Stomach (tissue), 4 donors: Measurements from ENCODE around the gene NEDD4L.

ENCODE experiments used
- POLR2A ChIP-seq, 4 donors: fragments of 450-650 bp; IDR thresholded peaks; one replicate each; pipeline ENCODE4 v1.6.1; 2016; ENCODE audit warnings: antibody characterized with exemption in 4 of 4, control low read depth in 2 of 4, mild to moderate bottlenecking in 1 of 4, moderate library complexity in 1 of 4
- POLR2AphosphoS5 ChIP-seq, 3 donors: sonication (generic); formaldehyde crosslinking; IDR thresholded peaks; one replicate each; pipeline ENCODE4 v1.6.1; 2016; ENCODE audit warnings: antibody characterized with exemption in 3 of 3
- TF ChIP-seq, protein P1 (sequence below), 7 experiments: fragments of 450-650 bp in 4 of 7; fragments of 200-600 bp in 3 of 7; sonication (generic) in 3 of 7; IDR thresholded peaks; one replicate each; pipeline ENCODE4 v1.5.1; 2016 to 2019; ENCODE audit warnings: antibody characterized with exemption in 7 of 7, control low read depth in 2 of 7, mild to moderate bottlenecking in 1 of 7

DNA sequence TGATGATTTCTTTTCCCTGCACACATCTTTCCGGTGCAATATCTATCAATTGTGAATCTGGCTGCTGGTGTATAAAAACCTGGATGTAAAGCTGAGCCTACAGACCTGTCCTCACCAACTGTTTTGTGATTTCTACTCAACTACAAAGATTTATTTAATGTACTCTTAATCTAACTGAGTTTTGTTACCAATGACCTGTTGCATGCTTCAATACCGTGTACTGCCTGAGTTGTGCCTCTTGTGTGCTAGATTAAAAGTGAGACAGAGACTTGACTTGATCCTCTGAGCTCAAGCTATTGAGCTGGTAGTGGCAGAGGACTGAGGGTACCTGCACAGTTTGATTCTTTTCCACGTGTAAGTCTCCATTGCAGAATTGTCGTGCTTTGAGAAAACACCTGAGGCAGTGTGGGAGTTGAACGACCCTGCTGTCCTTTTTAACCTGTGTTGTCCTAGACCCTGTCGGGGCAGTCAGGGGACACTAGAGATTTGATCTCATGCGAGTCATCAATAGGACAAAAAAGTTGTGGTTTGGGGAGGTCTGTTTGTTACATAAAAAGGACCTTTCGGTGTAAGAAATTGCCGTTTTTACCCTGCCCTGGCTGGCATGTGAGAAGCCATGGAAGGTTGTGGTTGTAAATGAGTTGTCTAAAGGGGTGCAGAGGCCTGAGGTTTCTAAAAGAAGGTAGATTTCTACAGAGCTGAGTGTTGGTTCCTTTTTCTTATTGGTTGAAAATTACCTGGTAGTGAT, 353.5 kb downstream of the NEDD4L start:
- TF ChIP-seq POLR2AphosphoS5 (IDR thresholded peaks at IDR 0.05) = no peak
- TF ChIP-seq, protein P1, sequence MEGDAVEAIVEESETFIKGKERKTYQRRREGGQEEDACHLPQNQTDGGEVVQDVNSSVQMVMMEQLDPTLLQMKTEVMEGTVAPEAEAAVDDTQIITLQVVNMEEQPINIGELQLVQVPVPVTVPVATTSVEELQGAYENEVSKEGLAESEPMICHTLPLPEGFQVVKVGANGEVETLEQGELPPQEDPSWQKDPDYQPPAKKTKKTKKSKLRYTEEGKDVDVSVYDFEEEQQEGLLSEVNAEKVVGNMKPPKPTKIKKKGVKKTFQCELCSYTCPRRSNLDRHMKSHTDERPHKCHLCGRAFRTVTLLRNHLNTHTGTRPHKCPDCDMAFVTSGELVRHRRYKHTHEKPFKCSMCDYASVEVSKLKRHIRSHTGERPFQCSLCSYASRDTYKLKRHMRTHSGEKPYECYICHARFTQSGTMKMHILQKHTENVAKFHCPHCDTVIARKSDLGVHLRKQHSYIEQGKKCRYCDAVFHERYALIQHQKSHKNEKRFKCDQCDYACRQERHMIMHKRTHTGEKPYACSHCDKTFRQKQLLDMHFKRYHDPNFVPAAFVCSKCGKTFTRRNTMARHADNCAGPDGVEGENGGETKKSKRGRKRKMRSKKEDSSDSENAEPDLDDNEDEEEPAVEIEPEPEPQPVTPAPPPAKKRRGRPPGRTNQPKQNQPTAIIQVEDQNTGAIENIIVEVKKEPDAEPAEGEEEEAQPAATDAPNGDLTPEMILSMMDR (IDR thresholded peaks at IDR 0.05) = no peak
- TF ChIP-seq POLR2A (IDR thresholded peaks at IDR 0.05) = no peak
